Inferior parietal cortex (tissue), 1 donor: ENCODE measurements around the gene GRM5.
A peak's percentile ranks its signal among the peaks of the same experiment; 100 is the strongest.
"Not testable (repeated sequence)": the region's sequence is repeated elsewhere in the genome, so short reads cannot be mapped to it uniquely, and the experiment has no call there.

ENCODE experiments used
- DNase-seq: peaks from one replicate; pipeline ENCODE4 v3.0.0-alpha.2; 2016; ENCODE audit errors: extremely low spot score

The GRM5 gene

DNA sequence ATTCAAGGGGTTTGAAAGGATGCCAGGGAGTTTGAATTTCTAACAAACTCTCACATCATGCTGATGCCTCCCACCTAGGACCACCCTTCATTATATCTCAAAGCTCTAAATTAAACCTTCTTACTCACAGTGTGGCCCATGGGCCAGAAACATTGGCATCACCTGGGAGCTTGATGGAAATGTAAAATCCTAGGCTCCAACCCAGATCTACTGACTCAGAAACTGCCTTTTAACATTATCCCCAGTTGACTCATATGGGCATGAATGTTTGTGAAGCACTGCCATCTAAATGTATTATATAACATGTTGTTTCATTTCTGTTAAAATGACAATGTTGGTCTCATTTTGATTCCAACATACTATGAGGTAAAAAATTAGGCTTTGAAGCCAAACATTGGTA, 90.3 kb downstream of the GRM5 start:
- not testable (repeated sequence) for DNase-seq

DNA sequence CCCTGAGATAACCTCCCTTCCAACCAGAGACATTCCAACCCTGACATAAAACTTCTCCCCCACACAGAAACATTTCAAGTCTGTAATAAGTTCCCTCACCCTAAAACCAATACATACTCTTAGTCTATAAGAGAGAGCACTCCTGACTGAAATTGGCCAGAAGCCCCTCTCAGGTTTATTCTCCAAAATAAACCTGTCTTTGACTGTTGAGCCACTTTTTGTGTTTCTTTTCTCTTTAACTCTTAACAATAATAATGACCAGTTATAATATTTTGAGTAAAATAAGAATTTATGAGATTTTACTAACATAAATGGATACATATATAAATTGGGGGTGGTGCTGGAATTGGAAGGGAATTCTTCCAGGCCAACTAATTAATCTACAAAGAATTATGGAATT, 93.6 kb downstream of the GRM5 start:
- DNase-seq: no peak

DNA sequence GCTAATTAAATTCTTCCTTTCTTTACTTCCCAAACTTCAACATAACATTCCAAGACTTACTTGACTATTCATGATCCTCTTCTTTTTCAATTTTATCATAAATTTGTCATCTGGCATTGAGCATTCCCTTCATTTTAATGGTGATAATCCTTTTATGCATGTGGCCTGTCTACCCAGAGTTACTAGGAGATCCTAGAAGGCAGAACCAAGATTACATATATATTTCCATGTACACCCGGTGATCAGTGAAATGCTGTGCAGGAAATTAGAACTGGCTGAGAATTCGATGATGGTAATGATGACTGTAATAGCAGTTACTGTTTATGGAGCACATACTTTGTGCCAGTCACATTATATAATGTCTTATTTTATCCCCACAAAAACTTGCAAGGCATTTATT, 104.2 kb downstream of the GRM5 start:
- not testable (repeated sequence) for DNase-seq

DNA sequence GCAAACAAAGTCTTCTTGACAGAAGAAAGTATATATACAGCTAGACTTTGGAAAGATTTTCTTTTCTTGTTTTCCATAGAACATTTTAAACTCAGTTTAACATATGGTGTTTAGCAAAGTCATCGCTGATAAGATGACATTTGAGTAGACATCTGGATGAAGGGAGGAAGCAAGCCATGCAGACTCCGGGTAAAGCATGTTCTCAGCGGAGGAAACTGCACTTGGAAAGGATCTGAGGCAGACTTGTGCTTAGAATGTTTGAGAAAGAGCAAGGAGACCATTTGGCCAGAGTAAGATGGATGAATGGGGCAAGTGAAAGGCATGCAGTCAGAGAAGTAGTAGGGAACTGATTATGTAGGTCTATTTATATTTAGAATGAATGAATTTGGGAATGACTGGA, 105.9 kb downstream of the GRM5 start:
- DNase-seq: not testable (repeated sequence)

DNA sequence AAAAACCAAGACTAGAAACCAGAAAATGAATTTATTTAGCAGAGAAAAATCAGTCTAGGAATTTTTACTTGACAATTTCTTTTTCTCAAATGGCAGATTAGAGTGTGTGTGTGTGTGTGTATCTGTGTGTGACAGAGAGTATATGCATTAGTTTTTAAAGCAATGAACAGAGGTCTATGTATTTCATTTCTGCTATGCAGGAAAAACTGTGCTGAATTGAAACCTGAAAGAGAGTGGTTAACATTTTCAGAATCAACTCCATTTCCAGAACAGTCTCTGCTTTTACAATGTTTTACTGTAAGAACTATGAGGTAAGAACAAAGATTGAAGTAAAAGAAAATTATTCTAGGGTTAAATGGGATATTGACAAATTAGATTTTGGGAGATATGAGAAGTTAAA, 114.8 kb downstream of the GRM5 start:
- no peak for DNase-seq

DNA sequence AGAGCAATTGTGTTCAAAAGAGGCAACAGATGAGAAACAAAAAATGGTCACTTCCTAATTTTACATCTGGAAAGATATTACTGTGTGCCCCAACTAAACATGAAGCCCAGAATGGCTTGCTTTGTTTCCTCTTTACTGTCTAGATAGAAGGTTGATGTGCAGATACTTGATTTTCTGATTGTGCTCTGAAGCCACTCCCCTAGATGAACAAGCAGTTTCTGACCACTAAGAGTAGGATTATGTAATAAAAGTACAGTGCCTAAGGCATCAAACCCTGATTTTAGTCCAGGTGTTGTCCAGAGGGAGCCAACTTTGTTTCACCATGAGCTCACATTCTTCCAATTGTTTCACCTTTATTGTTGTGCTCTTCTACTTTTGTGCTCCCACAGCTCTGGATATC, 116.9 kb downstream of the GRM5 start:
- DNase-seq: not testable (repeated sequence)

DNA sequence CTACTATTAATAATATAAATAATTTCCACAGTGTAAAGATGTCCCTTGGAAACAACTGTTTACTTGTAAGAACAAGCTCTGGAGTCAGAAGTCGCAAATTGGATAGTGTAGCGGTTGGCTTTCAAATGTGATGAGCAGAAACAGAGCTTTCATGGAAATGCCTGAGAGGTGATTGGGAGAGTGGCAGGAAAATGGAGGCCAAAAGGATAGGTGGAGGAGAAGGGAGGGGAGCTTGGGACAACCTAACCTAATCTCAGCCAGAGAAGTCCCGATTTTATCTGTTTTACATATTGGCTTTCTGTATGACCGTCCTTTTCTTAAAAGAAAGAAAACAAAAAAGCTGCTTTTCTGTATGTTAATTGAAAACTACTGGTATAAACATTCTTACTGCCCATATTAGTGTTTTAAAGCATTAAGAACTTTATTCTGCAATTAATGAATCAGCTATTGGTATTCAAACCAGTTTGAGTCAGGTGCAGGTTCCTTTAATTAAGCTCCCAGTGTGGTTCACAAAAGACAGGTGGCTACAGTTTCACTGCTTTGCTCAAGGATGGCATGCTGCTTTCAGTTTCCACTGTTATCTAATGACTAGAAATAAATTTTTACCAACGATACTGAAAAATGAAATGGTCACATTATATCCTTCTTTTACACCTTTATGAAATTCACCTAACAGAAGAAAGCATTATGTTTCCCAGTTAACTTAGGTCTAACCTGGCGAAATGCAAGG, 117.8 kb downstream of the GRM5 start:
- DNase-seq: not testable (repeated sequence)

DNA sequence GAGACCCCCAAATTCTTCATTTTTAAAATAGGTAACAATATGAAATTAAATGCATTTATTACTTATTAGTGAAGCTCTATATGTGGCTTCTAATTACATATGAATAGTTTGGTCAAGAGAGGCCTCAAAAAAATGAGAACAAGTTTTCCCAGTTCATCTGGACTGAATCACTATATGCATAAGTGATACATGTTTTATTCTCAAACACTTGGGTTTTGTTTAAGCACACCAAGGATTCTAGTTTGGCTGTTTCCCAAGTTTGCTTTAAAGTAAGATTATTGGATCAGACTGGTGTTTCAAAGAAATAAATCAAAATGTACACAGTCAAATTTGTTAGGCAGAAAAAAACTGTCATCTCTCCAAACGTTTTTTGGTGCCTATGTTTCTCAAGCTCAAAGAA, 136.1 kb downstream of the GRM5 start:
- not testable (repeated sequence) for DNase-seq

DNA sequence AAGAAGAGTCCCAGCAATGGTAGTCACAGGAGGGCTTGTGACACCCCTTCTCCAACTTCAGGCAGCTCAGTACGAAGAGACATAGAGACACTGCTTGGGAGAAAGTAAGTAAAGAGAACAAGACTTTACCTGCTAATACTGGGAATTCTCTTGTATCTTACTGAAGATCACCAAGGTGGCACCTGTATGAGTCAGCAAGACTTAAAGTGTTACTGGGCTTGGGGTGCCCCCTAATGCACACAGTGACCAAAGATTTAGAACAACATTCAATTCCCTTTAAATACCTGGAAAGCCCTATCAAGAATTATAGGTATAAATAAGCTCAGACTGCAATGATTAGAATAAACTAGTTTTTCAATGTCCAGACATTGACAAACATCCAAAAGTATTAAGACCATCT, 148.7 kb downstream of the GRM5 start:
- not testable (repeated sequence) for DNase-seq

DNA sequence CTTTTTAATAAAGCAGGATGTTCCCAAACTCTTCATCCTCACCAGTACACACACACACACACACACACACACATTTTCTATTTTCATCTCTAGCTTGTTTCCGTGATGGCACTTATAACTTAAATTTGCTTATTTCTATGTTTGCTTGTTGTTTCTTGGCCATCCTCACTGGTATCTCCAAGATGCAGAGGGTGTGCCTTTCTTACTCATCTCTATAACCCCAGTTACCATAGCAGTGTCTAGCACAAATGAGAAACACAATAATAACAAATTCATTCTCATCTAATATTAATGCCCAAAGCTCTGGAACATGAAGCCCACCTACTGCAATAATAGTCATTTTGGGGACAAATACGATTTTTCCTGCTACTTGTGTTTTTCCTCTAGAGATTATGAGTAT, 156.3 kb downstream of the GRM5 start:
- DNase-seq: no peak

DNA sequence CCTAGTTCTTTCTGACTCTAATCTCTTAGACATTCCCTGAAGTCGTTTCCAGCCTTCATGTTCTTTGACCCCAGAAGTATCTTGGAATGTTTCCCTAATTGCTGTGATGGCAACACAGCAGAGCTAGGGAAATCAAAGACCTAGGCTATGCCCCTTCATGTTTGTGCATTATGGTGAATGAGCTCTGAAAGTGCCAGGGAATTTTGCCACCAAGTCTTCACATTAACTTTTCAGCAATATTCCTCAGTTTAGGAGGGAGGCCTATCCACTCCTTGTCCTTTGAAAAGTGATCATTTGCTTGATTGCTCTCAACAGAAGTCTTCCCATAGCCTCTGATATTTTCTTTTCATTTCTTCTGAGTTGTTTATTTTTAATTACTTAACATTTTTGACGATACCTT, 164.3 kb downstream of the GRM5 start:
- not testable (repeated sequence) for DNase-seq

DNA sequence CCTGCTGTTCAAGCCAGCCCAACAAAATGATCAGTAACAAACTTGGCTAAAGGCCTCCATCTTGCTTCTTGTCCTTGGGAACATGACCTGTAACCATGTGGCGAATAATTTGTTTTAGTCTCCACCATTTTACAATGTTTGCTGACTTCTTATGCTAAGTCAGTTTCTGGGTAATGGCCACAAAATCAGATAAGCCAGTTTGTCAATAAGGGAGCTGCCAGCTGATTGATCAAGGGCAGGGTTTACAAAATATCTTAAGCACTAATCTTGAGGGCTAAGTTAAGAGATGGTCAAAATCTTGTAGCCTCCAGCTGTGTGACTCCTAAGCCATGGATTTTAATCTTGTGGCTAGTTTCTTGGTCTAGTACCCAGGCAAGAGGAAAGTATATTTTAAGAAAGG, 176.9 kb downstream of the GRM5 start:
- DNase-seq: not testable (repeated sequence)

DNA sequence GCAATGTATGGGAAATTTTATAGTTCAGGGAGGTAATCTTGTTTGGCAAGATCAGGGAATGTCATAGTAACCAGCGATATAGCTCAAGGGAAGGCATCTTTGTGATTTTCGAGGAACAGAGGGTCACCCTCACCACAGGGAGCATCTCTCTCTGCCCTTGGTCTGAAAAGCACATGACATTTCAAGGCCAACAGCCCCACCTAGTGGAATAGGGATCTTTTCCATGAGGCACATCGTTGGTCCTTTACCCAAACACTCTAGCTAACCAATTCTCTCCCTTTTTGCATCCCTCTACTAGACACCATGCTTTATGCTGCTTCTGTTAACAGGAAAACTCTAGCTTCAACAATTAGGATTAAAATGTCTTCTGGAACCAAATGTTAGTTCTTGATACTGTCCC, 179.0 kb downstream of the GRM5 start:
- DNase-seq: no peak

DNA sequence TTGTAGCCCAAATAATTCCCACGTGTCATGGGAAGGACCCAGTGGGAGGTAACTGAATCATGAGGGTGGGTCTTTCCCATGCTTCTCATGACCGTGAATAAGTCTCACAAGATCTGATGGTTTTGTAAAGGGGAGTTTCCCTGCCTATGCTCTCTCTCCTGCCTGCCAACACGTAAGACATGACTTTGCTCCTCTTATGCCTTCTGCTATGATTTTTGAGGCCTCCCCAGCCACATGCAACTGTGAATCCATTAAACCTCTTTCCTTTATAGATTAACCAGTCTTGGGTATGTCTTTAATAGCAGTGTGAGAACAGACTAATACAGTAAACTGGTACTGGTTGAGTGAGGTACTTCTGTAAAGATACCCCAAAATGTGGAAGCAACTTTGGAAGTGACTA, 183.0 kb downstream of the GRM5 start:
- DNase-seq: not testable (repeated sequence)

DNA sequence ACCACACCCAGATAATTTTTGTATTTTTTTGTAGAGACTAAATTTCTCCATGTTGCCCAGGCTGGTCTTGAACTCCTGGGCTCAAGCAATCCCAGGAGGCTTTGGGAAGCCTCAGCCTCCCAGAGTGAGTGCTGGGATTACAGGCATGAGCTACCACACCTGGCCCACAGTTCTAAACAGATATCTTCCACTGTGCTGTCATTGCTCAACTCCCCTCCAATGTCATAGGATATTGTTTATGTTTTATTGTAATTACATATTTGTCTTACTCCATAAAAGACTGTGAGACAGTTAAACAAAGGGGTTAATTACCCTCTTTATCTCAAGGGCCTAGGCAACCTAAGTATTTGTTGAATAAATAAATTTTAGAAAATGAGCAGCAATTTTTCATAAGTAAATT, 204.2 kb downstream of the GRM5 start:
- DNase-seq: no peak

DNA sequence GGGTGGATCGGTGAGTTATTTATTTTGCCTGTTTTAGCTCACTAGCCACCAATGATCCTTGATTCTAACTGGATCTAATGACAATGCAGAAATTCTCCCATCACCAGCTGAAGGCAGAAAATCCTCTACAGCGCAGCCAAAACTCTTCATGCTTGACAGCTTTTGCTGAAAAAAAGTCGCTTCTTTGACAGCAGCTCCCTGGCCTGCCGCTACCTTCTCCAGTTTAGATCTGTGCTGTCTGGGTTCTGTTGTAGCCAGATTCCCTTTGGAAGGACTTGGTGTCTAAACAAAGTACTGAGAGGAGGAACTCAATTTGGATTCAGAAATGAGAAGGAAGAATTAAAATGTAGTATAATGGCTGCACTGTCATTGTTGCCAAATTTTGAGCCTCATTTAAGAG, 205.4 kb downstream of the GRM5 start:
- peak; percentile 11 for DNase-seq

DNA sequence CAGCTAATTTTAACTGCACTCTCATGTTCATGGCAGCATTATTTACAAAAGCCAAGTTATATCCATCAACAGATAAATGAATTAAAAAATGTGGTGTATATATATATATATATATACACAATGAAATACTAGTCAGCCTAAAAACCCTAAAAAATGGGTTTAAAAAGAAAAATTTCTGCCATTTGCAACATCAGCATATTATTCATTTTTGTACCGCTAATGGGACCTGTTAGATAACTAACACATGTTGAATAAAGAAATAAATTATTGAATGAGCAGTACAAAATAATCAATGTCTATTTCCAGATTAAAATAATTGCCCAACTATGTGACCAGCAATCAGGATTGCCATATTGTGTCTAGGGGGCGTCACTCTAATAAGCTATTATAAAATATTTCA, 211.8 kb downstream of the GRM5 start:
- DNase-seq: not testable (repeated sequence)

DNA sequence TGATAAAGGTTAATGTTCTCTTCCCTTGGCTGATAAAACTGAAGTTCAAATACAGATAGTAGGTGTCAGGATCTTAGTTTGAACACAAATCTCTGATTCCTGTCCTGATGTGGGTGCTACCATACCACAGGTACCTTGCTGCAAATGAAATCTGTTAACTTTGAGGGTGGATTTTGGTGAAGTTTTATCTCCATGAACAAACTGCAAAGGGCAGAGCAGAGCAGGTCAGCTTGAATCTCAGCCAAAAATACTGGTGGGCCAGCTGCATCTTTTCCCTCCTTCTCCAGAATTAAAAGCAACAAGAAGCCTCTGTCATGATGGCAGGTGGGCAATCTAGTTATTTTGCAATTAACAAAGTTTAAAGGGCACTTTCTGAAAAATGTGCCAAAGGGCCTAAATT, 214.2 kb downstream of the GRM5 start:
- DNase-seq: not testable (repeated sequence)

DNA sequence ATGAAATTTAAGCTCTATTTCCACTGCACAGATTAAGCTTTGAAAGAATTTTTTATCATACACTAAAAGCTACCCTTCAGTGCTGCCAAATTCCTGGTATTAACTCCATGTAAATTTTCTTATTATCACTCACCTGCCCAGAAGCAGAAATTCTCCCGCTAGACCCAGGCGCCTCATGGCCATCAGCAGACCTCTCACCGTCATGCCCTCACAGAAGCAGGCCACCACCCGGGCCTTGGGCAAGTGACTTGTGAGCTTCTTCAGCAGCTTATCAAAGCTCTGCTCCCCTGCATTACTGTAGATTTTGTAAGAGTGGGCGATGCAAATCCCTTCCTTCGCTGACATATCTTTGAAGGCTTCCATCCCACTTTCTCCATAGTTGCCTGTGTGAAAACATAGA, 216.0 kb downstream of the GRM5 start:
- DNase-seq: not testable (repeated sequence)

DNA sequence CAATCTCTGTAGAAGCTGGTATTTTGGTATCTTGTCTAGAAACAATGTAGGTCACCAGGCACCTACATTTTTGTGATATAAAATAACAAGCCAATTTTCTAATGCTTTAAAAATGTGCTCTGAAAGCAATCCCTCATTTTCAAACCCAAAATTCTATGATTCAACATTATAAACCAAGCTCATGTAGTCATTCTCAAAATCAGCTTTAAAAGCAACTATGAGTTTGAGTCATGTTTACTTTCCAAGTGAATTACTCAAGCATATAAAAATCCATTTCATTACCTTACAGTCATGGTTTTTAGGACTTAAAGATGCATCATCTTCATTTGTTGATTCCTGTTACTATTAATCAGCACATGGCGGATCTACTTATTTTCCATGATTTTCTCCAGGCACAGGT, 216.4 kb downstream of the GRM5 start:
- DNase-seq: no peak

DNA sequence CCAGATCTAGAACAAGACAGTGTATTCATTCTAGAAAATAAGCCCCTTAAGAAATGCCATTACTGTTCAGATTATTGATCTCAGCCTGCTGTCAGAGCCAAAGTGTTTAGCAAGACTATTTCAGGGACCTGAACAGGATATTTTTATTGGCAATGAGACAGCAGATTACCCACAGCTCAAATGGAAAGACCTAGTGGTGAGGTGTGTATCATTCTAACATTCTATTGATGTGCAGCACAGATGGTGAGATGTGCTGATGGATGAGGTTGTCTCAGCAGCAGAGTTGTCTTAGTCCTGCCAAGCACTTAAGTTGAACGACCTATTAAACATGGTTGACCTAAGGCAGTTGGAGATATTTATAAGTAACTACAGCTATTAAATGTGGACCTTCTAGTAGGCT, 219.5 kb downstream of the GRM5 start:
- DNase-seq: not testable (repeated sequence)

DNA sequence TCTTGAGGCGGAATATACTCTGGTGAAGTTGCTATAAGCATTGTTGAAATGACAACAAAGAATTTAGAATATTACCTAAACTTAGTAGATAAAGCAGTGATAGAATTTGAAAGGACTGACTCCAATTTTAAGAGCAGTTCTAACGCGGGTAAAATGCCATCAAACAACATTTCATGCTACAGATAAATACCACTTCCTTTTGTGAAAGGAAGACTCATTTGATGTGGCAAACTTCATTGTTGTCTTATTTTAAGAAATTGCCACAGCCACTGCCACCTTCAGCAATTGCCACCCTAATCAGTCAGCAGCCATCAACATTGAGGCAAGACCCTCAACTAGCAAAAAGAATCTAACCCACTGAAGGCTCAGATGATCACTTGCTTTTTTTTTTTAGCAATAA, 220.8 kb downstream of the GRM5 start:
- DNase-seq: not testable (repeated sequence)

DNA sequence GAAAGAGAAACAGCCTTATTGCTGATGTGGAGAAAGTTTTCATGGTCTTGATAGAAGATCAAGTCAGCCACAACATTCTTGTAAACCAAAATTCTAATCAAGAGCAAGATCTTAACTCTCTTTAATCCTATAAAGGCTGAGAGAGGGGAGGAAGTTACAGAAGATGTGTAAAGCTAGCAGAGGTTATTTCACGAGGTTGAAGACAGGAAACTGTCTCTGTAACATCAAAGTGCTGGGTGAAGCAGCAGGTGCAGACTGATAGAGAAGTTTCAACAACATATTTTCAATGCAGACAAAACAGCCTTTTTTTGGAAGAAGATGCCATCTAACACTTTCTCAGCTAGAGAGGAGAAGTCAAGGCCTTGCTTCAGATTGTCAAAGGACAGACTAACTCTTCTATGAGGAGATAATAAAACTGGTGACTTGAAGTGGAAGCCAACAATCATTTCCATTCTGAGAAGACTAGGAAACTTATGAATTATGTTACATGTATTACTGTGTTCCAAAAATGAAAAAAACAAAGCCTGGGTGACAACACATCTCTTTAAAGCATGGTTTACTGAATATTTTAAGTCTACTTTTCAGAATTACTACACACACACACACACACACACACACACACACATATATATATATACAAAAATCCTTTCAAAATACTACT, 221.9 kb downstream of the GRM5 start:
- not testable (repeated sequence) for DNase-seq
